Measurements from ENCODE around the gene ADRB1.

ADRB1 gene

GRCh38 chr10:114057855-114058254 lies 14.2 kb downstream of the ADRB1 start:
- peaks cover 0 to 6% of the 10 kb centered on the region in 2 donors for H3K4me1 Mint-ChIP-seq
- DNase-seq: no peak
- ATAC-seq (replicated peaks): no peak
- H3K27me3 Mint-ChIP-seq: peaks cover under 1 to 8% of the 10 kb centered on the region in 2 donors
- H3K9me3 Mint-ChIP-seq: no peaks in the 10 kb centered on the region
- no peak overlapping the region for H3K4me3 Mint-ChIP-seq
- H3K27ac Mint-ChIP-seq: no peak overlapping the region
- H3K36me3 Mint-ChIP-seq: no peaks in the 10 kb centered on the region

DNA sequence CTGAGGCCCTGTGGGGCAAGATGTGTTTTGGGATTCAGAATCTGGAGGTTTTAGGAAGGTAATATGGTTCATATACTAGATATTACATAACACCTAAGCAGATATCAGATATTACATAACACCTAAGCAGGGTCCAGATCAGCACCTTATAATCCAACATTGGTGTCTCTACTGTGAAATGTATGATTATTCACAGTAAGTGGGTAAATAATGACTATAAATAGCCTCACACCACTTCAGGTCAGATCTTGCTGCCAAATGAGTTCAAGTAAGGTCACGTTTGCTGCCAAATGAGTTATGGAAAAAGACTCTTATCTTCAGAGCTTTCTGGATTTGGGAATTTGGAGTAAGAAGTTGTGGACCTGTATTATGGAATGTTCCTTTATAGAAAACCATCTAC lies 14.6 kb downstream of the ADRB1 start:
- DNase-seq (no peak), ATAC-seq (replicated peaks) (no peak)
- Mint-ChIP-seq H3K4me3 (no peak overlapping the region), H3K27me3 (peaks cover 5 to 10% of the 10 kb centered on the region in 2 donors), H3K27ac (no peak overlapping the region), H3K4me1 (peaks cover under 1 to 11% of the 10 kb centered on the region in 2 donors), H3K36me3 (no peaks in the 10 kb centered on the region), H3K9me3 (no peaks in the 10 kb centered on the region)

DNA sequence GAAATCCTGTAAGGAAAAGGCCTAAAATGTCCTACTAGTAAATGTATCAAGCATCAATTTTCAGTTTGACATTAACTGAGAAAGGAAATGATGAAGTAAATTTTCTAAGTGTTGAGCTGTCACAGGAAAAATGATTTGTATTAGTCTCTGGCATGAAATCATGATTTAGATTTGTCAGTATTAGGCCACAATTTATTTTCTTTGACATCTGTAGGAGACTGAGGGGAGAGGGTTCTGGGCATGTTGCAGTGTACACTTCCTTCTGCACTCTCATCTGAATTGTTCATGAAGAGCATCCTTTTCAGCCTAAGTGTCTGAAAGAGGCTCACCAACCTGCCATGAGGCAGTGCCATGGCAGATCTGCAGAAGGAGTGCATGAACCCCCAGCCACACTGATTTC lies 15.9 kb downstream of the ADRB1 start:
- no peaks in the 10 kb centered on the region for H3K36me3 Mint-ChIP-seq
- H3K4me3 Mint-ChIP-seq: no peak overlapping the region
- no peak overlapping the region for H3K27ac Mint-ChIP-seq
- H3K9me3 Mint-ChIP-seq: no peaks in the 10 kb centered on the region
- H3K4me1 Mint-ChIP-seq: peaks cover 4 to 15% of the 10 kb centered on the region in 2 donors
- DNase-seq: no peak
- H3K27me3 Mint-ChIP-seq: peaks cover 10% of the 10 kb centered on the region in 2 donors
- no peak for ATAC-seq (replicated peaks)

DNA sequence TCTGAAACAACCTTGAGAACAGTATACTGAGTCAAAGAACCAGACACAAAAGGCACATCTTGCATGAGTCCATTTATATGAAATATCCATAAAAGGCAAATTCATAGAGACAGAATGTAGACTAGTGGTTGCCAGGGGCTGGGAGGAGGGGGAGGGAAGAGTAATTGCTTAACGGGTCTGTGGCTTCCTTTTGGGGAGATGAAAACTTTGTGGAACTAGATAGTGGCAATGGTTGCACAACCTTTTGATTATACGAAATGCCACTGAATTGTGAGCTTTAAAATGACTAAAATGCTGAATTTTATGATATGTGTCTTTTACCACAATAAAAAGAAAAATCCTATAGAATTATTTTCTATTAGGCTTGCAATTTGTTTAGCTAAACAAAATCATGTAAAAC lies 16.8 kb downstream of the ADRB1 start:
- Mint-ChIP-seq H3K4me3 (no peak overlapping the region), H3K4me1 (peaks cover 4 to 15% of the 10 kb centered on the region in 2 donors), H3K27me3 (peaks cover 10% of the 10 kb centered on the region in 2 donors), H3K36me3 (no peaks in the 10 kb centered on the region), H3K27ac (no peak overlapping the region), H3K9me3 (no peaks in the 10 kb centered on the region)
- ATAC-seq (replicated peaks) (no peak), DNase-seq (no peak)

- Mint-ChIP-seq H3K27ac (no peak overlapping the region), H3K4me3 (no peak overlapping the region), H3K9me3 (no peaks in the 10 kb centered on the region), H3K27me3 (peaks cover 10% of the 10 kb centered on the region in 2 donors), H3K4me1 (peaks cover 4 to 15% of the 10 kb centered on the region in 2 donors), H3K36me3 (no peaks in the 10 kb centered on the region)
- DNase-seq: no peak
- ATAC-seq (replicated peaks): peak in 1 of 2 donors; percentile 25
These were observed 17.5 kb downstream of the ADRB1 start for GRCh38 chr10:114061148-114061547.

GRCh38 chr10:114061789-114062188 lies 18.1 kb downstream of the ADRB1 start:
- H3K27ac Mint-ChIP-seq: no peak overlapping the region
- H3K27me3 Mint-ChIP-seq: peaks cover 10% of the 10 kb centered on the region in 2 donors
- H3K36me3 Mint-ChIP-seq: no peaks in the 10 kb centered on the region
- H3K4me3 Mint-ChIP-seq: no peak overlapping the region
- no peak for ATAC-seq (replicated peaks)
- peaks cover 4 to 20% of the 10 kb centered on the region in 2 donors for H3K4me1 Mint-ChIP-seq
- no peaks in the 10 kb centered on the region for H3K9me3 Mint-ChIP-seq
- no peak for DNase-seq

DNA sequence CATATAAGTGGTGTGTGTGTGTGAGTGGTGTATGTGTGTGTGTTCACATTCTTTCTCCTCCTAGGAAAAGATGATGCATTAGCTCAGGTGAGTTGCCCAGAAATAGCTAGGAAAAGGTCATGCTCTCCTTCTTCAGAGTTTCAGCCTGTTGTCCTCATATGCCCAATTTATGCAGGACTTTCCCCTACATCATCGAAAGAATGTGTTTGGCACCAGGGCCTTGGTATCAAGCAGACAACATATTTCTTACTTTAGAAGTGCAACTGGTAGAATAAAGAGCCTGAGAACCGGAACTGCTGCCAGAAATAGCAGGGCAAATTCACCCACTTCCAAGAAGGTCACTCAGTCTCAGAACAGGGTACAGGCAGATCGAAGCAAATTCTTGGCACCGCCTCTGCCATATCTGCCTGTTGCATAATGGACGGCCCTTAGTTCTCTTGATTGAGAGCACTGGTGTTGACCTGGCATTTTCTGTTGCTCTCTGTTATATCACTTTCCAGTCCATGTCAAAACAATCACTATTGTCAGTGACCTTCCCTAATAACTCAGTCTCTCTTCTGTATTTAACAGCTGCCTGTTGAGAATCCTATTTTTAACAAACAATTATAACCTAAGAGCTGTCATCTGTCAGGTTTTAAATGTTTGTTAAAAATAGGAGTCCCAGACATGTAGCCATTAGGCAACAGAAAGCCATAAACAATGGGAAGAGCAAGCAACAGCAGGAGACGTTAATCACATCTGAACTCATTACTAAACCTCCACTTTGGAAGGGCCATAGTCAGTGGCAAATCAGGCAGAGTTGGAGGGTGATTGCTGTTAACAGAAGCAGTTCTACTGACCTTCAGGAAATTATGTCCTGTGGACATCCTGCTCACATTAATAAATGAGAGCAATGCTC lies 20.7 kb downstream of the ADRB1 start:
- ATAC-seq (replicated peaks) (no peak), DNase-seq (no peak)
- no peaks in the 10 kb centered on the region for H3K9me3 Mint-ChIP-seq
- H3K27me3 Mint-ChIP-seq: peaks cover 10% of the 10 kb centered on the region in 2 donors
- peaks cover 0 to 2% of the 10 kb centered on the region in 2 donors for H3K36me3 Mint-ChIP-seq
- H3K4me1 Mint-ChIP-seq: peaks cover 11 to 37% of the 10 kb centered on the region in 2 donors
- no peak overlapping the region for H3K4me3 Mint-ChIP-seq
- no peak overlapping the region for H3K27ac Mint-ChIP-seq

- Mint-ChIP-seq H3K9me3 (no peaks in the 10 kb centered on the region), H3K4me1 (peaks cover 11 to 37% of the 10 kb centered on the region in 2 donors)
- no peak for ATAC-seq (replicated peaks)
These were observed 21.4 kb downstream of the ADRB1 start for GRCh38 chr10:114065049-114065435.

DNA sequence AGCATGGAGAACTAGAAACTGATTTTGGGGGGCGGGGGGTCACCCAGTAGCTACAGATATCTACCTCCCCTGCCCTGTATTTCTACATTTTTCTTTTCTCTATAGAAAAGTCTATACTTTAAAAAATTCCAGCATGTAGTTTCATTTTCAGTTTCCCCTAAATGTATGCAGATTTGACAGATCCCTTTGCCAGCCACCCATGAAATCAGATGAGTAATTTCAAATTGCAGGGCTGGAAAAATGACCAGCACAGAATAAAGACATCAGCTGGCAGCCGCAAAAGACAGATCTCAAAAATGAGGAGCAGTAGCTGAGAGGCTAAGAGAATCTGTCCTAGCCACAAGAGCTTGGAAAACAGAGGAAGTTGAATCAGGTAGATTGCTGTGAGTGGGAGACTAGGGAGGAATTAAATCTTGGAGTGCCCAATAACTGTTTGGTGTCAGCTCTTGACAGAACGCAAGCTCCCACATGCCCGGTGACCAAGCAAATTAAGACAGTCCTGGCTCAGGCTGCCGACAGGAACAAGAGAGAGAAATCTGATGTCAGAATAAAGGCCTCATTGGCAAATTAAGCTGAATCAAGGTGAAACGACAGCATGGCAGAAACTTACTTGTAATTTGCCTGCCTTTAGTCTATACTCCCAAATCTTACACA lies 24.5 kb downstream of the ADRB1 start:
- H3K27me3 Mint-ChIP-seq: peaks cover 6% of the 10 kb centered on the region in 2 donors

More at GRCh38 chr10:114065049-114065435, 21.4 kb downstream of the ADRB1 start:
- DNase-seq: no peak
- Mint-ChIP-seq H3K4me3 (no peak overlapping the region), H3K36me3 (peaks cover 0 to 2% of the 10 kb centered on the region in 2 donors), H3K27ac (no peak overlapping the region), H3K27me3 (peaks cover 10% of the 10 kb centered on the region in 2 donors)

GRCh38 chr10:114070710-114071109 lies 27.0 kb downstream of the ADRB1 start:
- no peak for DNase-seq
- peaks cover 0 to 5% of the 10 kb centered on the region in 2 donors for H3K9me3 Mint-ChIP-seq
- peak; percentile 33 to 44 for ATAC-seq (replicated peaks)
- H3K27ac Mint-ChIP-seq: peak overlapping the region; percentile 89
- H3K27me3 Mint-ChIP-seq: no peaks in the 10 kb centered on the region
- H3K4me1 Mint-ChIP-seq: peaks cover 29 to 75% of the 10 kb centered on the region in 2 donors
- peak overlapping the region; percentile 12 to 74 for H3K4me3 Mint-ChIP-seq
- H3K36me3 Mint-ChIP-seq: peaks cover 0 to 2% of the 10 kb centered on the region in 2 donors

More for the DNA sequence above, 24.5 kb downstream of the ADRB1 start:
- H3K36me3 Mint-ChIP-seq: peaks cover 0 to 2% of the 10 kb centered on the region in 2 donors
- ATAC-seq (replicated peaks) (peak in 1 of 2 donors; percentile 16), DNase-seq (no peak)
- peaks cover 28 to 59% of the 10 kb centered on the region in 2 donors for H3K4me1 Mint-ChIP-seq
- peak overlapping the region in 1 of 2 donors; percentile 29 for H3K4me3 Mint-ChIP-seq
- peak overlapping the region; percentile 79 for H3K27ac Mint-ChIP-seq
- peaks cover 0 to 5% of the 10 kb centered on the region in 2 donors for H3K9me3 Mint-ChIP-seq

DNA sequence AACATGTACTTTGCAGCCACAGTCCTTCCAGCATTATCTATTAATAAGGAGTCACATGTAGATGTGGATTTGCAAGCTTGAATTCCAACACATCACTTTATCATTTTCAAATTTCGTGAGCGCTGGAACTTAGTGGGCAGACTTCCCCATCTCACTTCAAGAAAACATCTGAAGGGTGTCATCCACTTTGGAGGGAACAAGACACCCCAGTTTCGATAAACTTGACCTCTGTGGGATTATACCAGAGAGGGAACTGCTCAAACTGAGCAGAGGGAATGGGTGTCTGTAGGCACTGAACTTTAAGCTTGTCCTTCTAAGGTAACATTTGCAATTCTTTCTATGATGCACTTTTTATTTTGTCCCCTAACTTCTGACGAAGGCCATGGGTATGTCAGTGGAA lies 27.5 kb downstream of the ADRB1 start:
- H3K9me3 Mint-ChIP-seq: peaks cover 0 to 5% of the 10 kb centered on the region in 2 donors
- no peaks in the 10 kb centered on the region for H3K27me3 Mint-ChIP-seq
- H3K27ac Mint-ChIP-seq: peak overlapping the region; percentile 89
- H3K36me3 Mint-ChIP-seq: peaks cover 0 to 2% of the 10 kb centered on the region in 2 donors
- no peak overlapping the region for H3K4me3 Mint-ChIP-seq
- H3K4me1 Mint-ChIP-seq: peaks cover 29 to 75% of the 10 kb centered on the region in 2 donors
- ATAC-seq (replicated peaks): peak; percentile 74 to 76
- DNase-seq: no peak

GRCh38 chr10:114073395-114074186 lies 29.9 kb downstream of the ADRB1 start:
- Mint-ChIP-seq H3K4me3 (peak overlapping the region; percentile 44 to 46), H3K27me3 (no peaks in the 10 kb centered on the region), H3K9me3 (peaks cover 0 to 5% of the 10 kb centered on the region in 2 donors), H3K36me3 (no peaks in the 10 kb centered on the region), H3K4me1 (peaks cover 29 to 71% of the 10 kb centered on the region in 2 donors), H3K27ac (peak overlapping the region; percentile 71)
- ATAC-seq (replicated peaks) (peak; percentile 63 to 65), DNase-seq (no peak)

- Mint-ChIP-seq H3K27me3 (peaks cover 0 to 3% of the 10 kb centered on the region in 2 donors), H3K4me3 (no peak overlapping the region), H3K9me3 (peaks cover 1 to 5% of the 10 kb centered on the region in 2 donors), H3K36me3 (peaks cover 0 to 2% of the 10 kb centered on the region in 2 donors), H3K27ac (peak overlapping the region; percentile 49), H3K4me1 (peaks cover 32 to 80% of the 10 kb centered on the region in 2 donors)
- DNase-seq (no peak), ATAC-seq (replicated peaks) (no peak)
These were observed 31.4 kb downstream of the ADRB1 start for GRCh38 chr10:114075093-114075492.

DNA sequence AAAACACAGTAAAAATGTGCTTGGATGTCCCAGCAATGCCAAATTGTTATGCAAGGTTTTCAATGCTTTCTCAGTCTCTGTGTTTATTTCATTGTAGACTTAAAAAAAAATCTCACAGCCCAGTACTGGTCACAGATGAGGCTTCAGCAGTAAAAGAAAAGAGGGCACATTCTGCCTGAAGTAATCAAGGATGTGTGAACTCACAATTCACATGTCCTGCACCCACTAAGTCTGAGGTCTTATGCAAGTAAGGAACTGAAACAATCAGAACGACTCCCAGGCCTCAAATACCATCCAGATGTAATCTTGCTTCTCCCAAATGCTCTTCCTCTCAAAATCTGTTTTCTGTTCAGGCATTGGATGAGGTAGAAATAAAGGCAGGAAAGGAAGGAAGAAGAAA lies 33.7 kb downstream of the ADRB1 start:
- Mint-ChIP-seq H3K27ac (peak overlapping the region; percentile 76), H3K36me3 (peaks cover 0 to 2% of the 10 kb centered on the region in 2 donors), H3K27me3 (peaks cover 0 to 5% of the 10 kb centered on the region in 2 donors), H3K4me3 (no peak overlapping the region), H3K9me3 (peaks cover 1 to 5% of the 10 kb centered on the region in 2 donors), H3K4me1 (peaks cover 21 to 58% of the 10 kb centered on the region in 2 donors)
- DNase-seq (no peak), ATAC-seq (replicated peaks) (peak; percentile 42 to 45)
